IMR-90 (cell line): ENCODE results near the gene GCN1. TPM values are rescaled to one million over a fixed set of nuclear protein-coding genes. Genes with fewer than 3 reads are reported as not detected.

Source experiments
- ATAC-seq: fragments of 200-7000 bp; cut with Tn5 transposase; 2 replicates; pipeline ENCODE4 v1.9.1; 2020; ENCODE audit warnings: low read depth, mild to moderate bottlenecking, moderate library complexity
- BruUV-seq: library from RNA; stranded (reverse); fragments of 400-500 nt; replicated peaks from 2 replicates; lab custom pipeline; 2021; lab: Mats Ljungman, UMichigan
- CTCF ChIA-PET: fragments of 300-600 bp; formaldehyde crosslinking; extraction: SDS; loops from one replicate; lab custom pipeline; 2021; ENCODE audit warnings: antibody characterized with exemption; lab: Yijun Ruan, JAX
- POLR2A ChIA-PET: fragments of 300-600 bp; sonication (Branson Sonifier 250); formaldehyde crosslinking; loops from one replicate; lab custom pipeline; 2022; ENCODE audit warnings: antibody characterized with exemption; ENCODE audit not compliant: unreplicated experiment; lab: Charles Lee
- DNase-seq: peaks from one replicate; pipeline ENCODE4 v3.0.0; 2013
- H2AFZ ChIP-seq: replicated peaks from 2 replicates; pipeline ENCODE3; 2013; ENCODE audit warnings: low read length, mild to moderate bottlenecking; ENCODE audit not compliant: poor library complexity
- H2AK5ac ChIP-seq: 2 replicates; pipeline ENCODE4 v1.6.1; 2013; ENCODE audit warnings: low read depth, low read length, inconsistent platforms
- H2AK9ac ChIP-seq: replicated peaks from 2 replicates; pipeline ENCODE3; 2013; ENCODE audit warnings: mild to moderate bottlenecking, low read depth, low read length, moderate library complexity; ENCODE audit not compliant: poor library complexity
- H2BK120ac ChIP-seq: 2 replicates; pipeline ENCODE4 v1.6.1; 2013; ENCODE audit warnings: low read depth, low read length, inconsistent platforms
- H2BK15ac ChIP-seq: 3 replicates; pipeline ENCODE4 v1.6.1; 2013; ENCODE audit warnings: low read depth, low read length, inconsistent platforms
- H2BK20ac ChIP-seq: 2 replicates; pipeline ENCODE4 v1.6.1; 2013; ENCODE audit warnings: low read depth, mild to moderate bottlenecking, inconsistent platforms, low read length, moderate library complexity
- H2BK5ac ChIP-seq: 2 replicates; pipeline ENCODE4 v1.6.1; 2013; ENCODE audit warnings: mild to moderate bottlenecking, low read depth, low read length, inconsistent platforms; ENCODE audit not compliant: poor library complexity, severe bottlenecking
- H3K14ac ChIP-seq: replicated peaks from 2 replicates; pipeline ENCODE4 v1.6.1; 2013; ENCODE audit warnings: low read depth, low read length, inconsistent platforms
- H3K18ac ChIP-seq: 2 replicates; pipeline ENCODE4 v1.6.1; 2013; ENCODE audit warnings: low read depth, low read length, control low read depth
- H3K23ac ChIP-seq: 2 replicates; pipeline ENCODE4 v1.6.1; 2013; ENCODE audit warnings: low read depth, low read length, inconsistent platforms
- H3K27ac ChIP-seq: 2 replicates; pipeline ENCODE4 v1.5.1; 2013; ENCODE audit warnings: mild to moderate bottlenecking, control low read depth, low read length; ENCODE audit not compliant: insufficient read depth
- H3K27me3 ChIP-seq: 2 replicates; pipeline ENCODE4 v1.6.1; 2013; ENCODE audit warnings: low read length; ENCODE audit not compliant: control insufficient read depth, insufficient read depth
- H3K36me3 ChIP-seq: 2 replicates; pipeline ENCODE4 v1.6.1; 2013; ENCODE audit warnings: low read length, mixed read lengths; ENCODE audit not compliant: control insufficient read depth, insufficient read depth
- H3K4ac ChIP-seq: 2 replicates; pipeline ENCODE4 v1.6.1; 2013; ENCODE audit warnings: low read depth, low read length, inconsistent platforms
- H3K4me1 ChIP-seq: 2 replicates; pipeline ENCODE4 v1.6.1; 2013; ENCODE audit warnings: low read length, mixed read lengths; ENCODE audit not compliant: control insufficient read depth, insufficient read depth
- H3K4me2 ChIP-seq: 2 replicates; pipeline ENCODE4 v1.6.1; 2013; ENCODE audit warnings: low read depth, mild to moderate bottlenecking, control low read depth, low read length, moderate library complexity
- H3K4me3 ChIP-seq: 2 replicates; pipeline ENCODE4 v1.5.1; 2013; ENCODE audit warnings: low read depth, mild to moderate bottlenecking, control low read depth, low read length, moderate library complexity; ENCODE audit not compliant: insufficient read depth
- H3K56ac ChIP-seq: 2 replicates; pipeline ENCODE4 v1.6.1; 2013; ENCODE audit warnings: low read length, inconsistent platforms; ENCODE audit not compliant: insufficient read depth; ENCODE audit errors: extremely low read depth
- H3K79me1 ChIP-seq, 2 experiments: 2 replicates each; pipeline ENCODE4 v1.6.1; 2013; ENCODE audit warnings: low read length in 2 of 2, inconsistent platforms in 1 of 2, low read depth in 1 of 2
- H3K9ac ChIP-seq: 2 replicates; pipeline ENCODE4 v1.6.1; 2013; ENCODE audit warnings: low read depth, low read length, control low read depth
- H3K9me1 ChIP-seq: 2 replicates; pipeline ENCODE4 v1.6.1; 2013; ENCODE audit warnings: low read length, inconsistent platforms; ENCODE audit not compliant: insufficient read depth
- H3K9me3 ChIP-seq: 2 replicates; pipeline ENCODE4 v1.6.1; 2013; ENCODE audit warnings: low read length; ENCODE audit not compliant: control insufficient read depth, insufficient read depth
- H4K20me1 ChIP-seq: 2 replicates; pipeline ENCODE4 v1.6.1; 2013; ENCODE audit warnings: low read length, inconsistent platforms; ENCODE audit not compliant: insufficient read depth
- H4K5ac ChIP-seq: 2 replicates; pipeline ENCODE4 v1.6.1; 2013; ENCODE audit warnings: mild to moderate bottlenecking, low read depth, low read length, control low read depth
- H4K8ac ChIP-seq, 2 experiments: 2 replicates each; pipeline ENCODE4 v1.6.1; 2013; ENCODE audit warnings: low read depth in 2 of 2, low read length in 2 of 2, control low read depth in 1 of 2, inconsistent platforms in 1 of 2
- H4K91ac ChIP-seq: 2 replicates; pipeline ENCODE4 v1.6.1; 2013; ENCODE audit warnings: low read depth, low read length, inconsistent platforms; ENCODE audit not compliant: insufficient read depth
- BHLHE40 ChIP-seq: fragments of 150-350 bp; IDR thresholded peaks from 2 replicates; pipeline ENCODE4 v1.6.1; 2016; ENCODE audit warnings: mild to moderate bottlenecking, low read depth, low read length
- MAZ ChIP-seq: IDR thresholded peaks from 2 replicates; pipeline ENCODE4 v1.6.1; 2012; ENCODE audit warnings: low read depth, mild to moderate bottlenecking, low read length, improper control_type of control experiment, moderate library complexity, borderline replicate concordance
- MXI1 ChIP-seq: IDR thresholded peaks from 2 replicates; pipeline ENCODE4 v1.6.1; 2012; ENCODE audit warnings: low read depth, mild to moderate bottlenecking, low read length, moderate library complexity, borderline replicate concordance
- POLR2A ChIP-seq: IDR thresholded peaks from 2 replicates; pipeline ENCODE4 v1.6.1; 2012; ENCODE audit warnings: mild to moderate bottlenecking, low read depth, low read length
- RCOR1 ChIP-seq: IDR thresholded peaks from 2 replicates; pipeline ENCODE4 v1.6.1; 2012; ENCODE audit warnings: mild to moderate bottlenecking, low read length, improper control_type of control experiment; ENCODE audit not compliant: insufficient replicate concordance
- SMC3 ChIP-seq: fragments of 150-350 bp; IDR thresholded peaks from 2 replicates; pipeline ENCODE4 v1.6.1; 2016; ENCODE audit warnings: low read depth, mild to moderate bottlenecking, antibody characterized with exemption, low read length, moderate library complexity
- WGBS, 2 experiments: methylation state at CpG; one replicate each; pipeline versions ENCODE4 v1.1.5 to v1.1.7; 2013; ENCODE audit warnings: missing lambda C conversion rate in 2 of 2; ENCODE audit not compliant: insufficient read length in 1 of 2; ENCODE audit errors: extremely low coverage in 2 of 2; 5-methylcytosine and 5-hydroxymethylcytosine counted together
- dilution Hi-C: fragments of 300-500 bp; cut with HindIII; formaldehyde crosslinking; loops from one replicate; pipeline ENCODE4 v1.14.3; 2018; ENCODE audit warnings: low sequenced_read_pairs; ENCODE audit not compliant: unreplicated experiment
- in situ Hi-C: fragments of 300-500 bp; cut with MboI; formaldehyde crosslinking; loops from 3 replicates; pipeline ENCODE4 v1.14.3; 2019; ENCODE audit warnings: low sequenced_read_pairs, inconsistent platforms, mixed read lengths
- intact Hi-C: fragments of 100-400 bp; cut with micrococcal nuclease; formaldehyde crosslinking; loops from 2 replicates; pipeline ENCODE4 v1.10.0; 2022
- polyA plus RNA-seq, 3 experiments: library from polyadenylated mRNA; depleted of rRNA; stranded (reverse); fragments of >200 nt; gene quantifications; 2 replicates each; pipeline ENCODE4 v1.2.3, GENCODE V29; 2012; ENCODE audit warnings: low replicate concordance in 1 of 3
- total RNA-seq: library from RNA; depleted of rRNA; stranded (reverse); fragments of >200 nt; gene quantifications from 2 replicates; pipeline ENCODE4 v1.2.3, GENCODE V29; 2012

The GCN1 gene
- total and polyA plus RNA-seq, 2 of the 4 experiments (the other 2 are of a cell fraction) = 57.8 to 77.6 TPM

GRCh38 chr12:120116792-120117651 lies 77.5 kb downstream of the GCN1 start:
- H3K79me1 ChIP-seq = peaks cover 19 to 66% of the 10 kb centered on the region in 2 experiments
- peak overlapping the region; percentile 88; the same call in 1 of the 2 replicates for H2BK120ac ChIP-seq
- H3K4me2 ChIP-seq = peak overlapping the region; percentile 94
- peak; percentile 90 for DNase-seq
- H3K9me3 ChIP-seq = no peaks in the 10 kb centered on the region
- intact Hi-C loops = no loop called here
- WGBS, 2 experiments = 1% methylated on average over 60 of the region's 91 CpGs; no CpG with 5 or more reads in 1 of the 2 experiments
- H3K14ac ChIP-seq = peak overlapping the region; percentile 99
- H3K9me1 ChIP-seq = peaks cover 32% of the 10 kb centered on the region
- H3K36me3 ChIP-seq = peaks cover 7% of the 10 kb centered on the region; the same call in 1 of the 2 replicates
- peak overlapping the region; percentile 95 for H3K4me3 ChIP-seq
- H3K27me3 ChIP-seq = no peaks in the 10 kb centered on the region
- H3K4me1 ChIP-seq = peaks cover 23% of the 10 kb centered on the region
- H2AFZ ChIP-seq = peak overlapping the region; percentile 97
- peak overlapping the region; percentile 97 for H3K4ac ChIP-seq
- TF ChIP-seq BHLHE40 (no peak), MAZ (peak; percentile 76), RCOR1 (no peak), POLR2A (0 out of 2 replicates have a peak, but pooled peaks have one; percentile 43), MXI1 (peak; percentile 90), SMC3 (no peak)
- H4K8ac ChIP-seq = peak overlapping the region; percentile 55 to 98
- peak overlapping the region; percentile 92 for H4K91ac ChIP-seq
- peak overlapping the region; percentile 89 for H3K18ac ChIP-seq
- ChIA-PET POLR2A (interaction anchor here (0.6 to 1.0 kb wide), 4 partner anchors 59 to 1651 kb away, joined by 3 to 9 read pairs (median 5); partner anchors contain the start of genes RNU4-2 and RPLP0), CTCF (interaction anchor here (1.4 kb wide), 1 partner anchor 84 kb away, joined by 5 read pairs; the partner anchor contains the start of gene RPLP0)
- peak overlapping the region; percentile 91 for H2AK5ac ChIP-seq
- dilution Hi-C loops = no loop called here
- peak overlapping the region; percentile 32; the same call in 1 of the 2 replicates for H2BK20ac ChIP-seq
- H3K23ac ChIP-seq = peak overlapping the region; percentile 98
- peaks cover 50% of the 10 kb centered on the region for H4K20me1 ChIP-seq
- H4K5ac ChIP-seq = peak overlapping the region; percentile 81
- H2BK15ac ChIP-seq = peak overlapping the region; percentile 87; the same call in 1 of the 3 replicates
- peak overlapping the region; percentile 98 for H3K27ac ChIP-seq
- in situ Hi-C loops = loop anchor here (25.0 kb wide), 1 partner anchor 1755 kb away; the partner anchor contains the start of gene TAOK3
- H2BK5ac ChIP-seq = peak overlapping the region; percentile 93
- peak overlapping the region; percentile 82; the same call in 1 of the 2 replicates for H3K56ac ChIP-seq
- peak overlapping the region; percentile 96 for H3K9ac ChIP-seq
- BruUV-seq = no TSS peak
- peak overlapping the region; percentile 98 for H2AK9ac ChIP-seq
- ATAC-seq = peak; percentile 75
